Liver (tissue), 3 donors: ENCODE measurements around the gene DRD1.

Experiments
- MAX ChIP-seq: IDR thresholded peaks from 2 replicates; pipeline ENCODE4 v1.6.1; 2016; ENCODE audit warnings: antibody characterized with exemption
- TF ChIP-seq, protein P1 (sequence below): fragments of 150-350 bp; IDR thresholded peaks from 2 replicates; pipeline ENCODE4 v1.5.1; 2017; ENCODE audit warnings: improper control_type of control experiment, low read depth, low read length; ENCODE audit not compliant: missing input control
- TF ChIP-seq, protein P2 (sequence below): IDR thresholded peaks from 2 replicates; pipeline ENCODE4 v1.6.1; 2016; ENCODE audit warnings: antibody characterized with exemption
- donor health status: healthy.
- donor health status: healthy.

GRCh38 chr5:175456105-175456742 is 12.2 kb upstream of the DRD1 start:
- TF ChIP-seq MAX, result no peak
- TF ChIP-seq, protein P1, sequence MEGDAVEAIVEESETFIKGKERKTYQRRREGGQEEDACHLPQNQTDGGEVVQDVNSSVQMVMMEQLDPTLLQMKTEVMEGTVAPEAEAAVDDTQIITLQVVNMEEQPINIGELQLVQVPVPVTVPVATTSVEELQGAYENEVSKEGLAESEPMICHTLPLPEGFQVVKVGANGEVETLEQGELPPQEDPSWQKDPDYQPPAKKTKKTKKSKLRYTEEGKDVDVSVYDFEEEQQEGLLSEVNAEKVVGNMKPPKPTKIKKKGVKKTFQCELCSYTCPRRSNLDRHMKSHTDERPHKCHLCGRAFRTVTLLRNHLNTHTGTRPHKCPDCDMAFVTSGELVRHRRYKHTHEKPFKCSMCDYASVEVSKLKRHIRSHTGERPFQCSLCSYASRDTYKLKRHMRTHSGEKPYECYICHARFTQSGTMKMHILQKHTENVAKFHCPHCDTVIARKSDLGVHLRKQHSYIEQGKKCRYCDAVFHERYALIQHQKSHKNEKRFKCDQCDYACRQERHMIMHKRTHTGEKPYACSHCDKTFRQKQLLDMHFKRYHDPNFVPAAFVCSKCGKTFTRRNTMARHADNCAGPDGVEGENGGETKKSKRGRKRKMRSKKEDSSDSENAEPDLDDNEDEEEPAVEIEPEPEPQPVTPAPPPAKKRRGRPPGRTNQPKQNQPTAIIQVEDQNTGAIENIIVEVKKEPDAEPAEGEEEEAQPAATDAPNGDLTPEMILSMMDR, result no peak
- TF ChIP-seq, protein P2, sequence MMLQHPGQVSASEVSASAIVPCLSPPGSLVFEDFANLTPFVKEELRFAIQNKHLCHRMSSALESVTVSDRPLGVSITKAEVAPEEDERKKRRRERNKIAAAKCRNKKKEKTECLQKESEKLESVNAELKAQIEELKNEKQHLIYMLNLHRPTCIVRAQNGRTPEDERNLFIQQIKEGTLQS, result no peak
